GM19043 (cell line): ENCODE results near the gene CWH43.
"Not testable (repeated sequence)": the region's sequence is repeated elsewhere in the genome, so short reads cannot be mapped to it uniquely, and the experiment has no call there.

Experiments
- ATAC-seq: cut with Tn5 transposase; IDR thresholded peaks from one replicate; pipeline ENCODE4 v1.9.1; 2021; ENCODE audit warnings: low read depth; ENCODE audit not compliant: unreplicated experiment

Gene CWH43

GRCh38 chr4:49092608-49093135 is 106.6 kb downstream of the CWH43 start:
- not testable (repeated sequence) for ATAC-seq

- ATAC-seq: not testable (repeated sequence)
Measured at GRCh38 chr4:49096215-49096614, 110.1 kb downstream of the CWH43 start.

GRCh38 chr4:49096627-49097026 is 110.6 kb downstream of the CWH43 start:
- ATAC-seq: not testable (repeated sequence)

- ATAC-seq: not testable (repeated sequence)
Measured at GRCh38 chr4:49097071-49097470, 111.0 kb downstream of the CWH43 start.

DNA sequence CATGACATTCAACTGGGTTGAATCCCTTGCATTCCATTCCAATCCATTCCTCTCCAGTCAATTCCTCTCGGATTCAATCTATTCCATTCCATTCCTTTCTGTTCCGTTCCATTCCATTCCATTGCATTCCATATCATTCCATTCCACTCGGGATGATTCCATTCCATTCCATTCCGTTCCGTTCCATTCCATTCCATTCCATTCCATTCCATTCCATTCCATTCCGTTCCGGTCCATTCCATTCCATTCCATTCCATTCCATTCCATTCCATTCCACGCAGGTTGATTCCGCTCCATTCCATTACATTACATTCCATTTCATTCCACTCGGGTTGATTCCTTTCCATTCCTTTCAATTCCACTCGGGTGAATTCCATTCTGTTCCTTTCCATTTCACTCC is 111.4 kb downstream of the CWH43 start:
- not testable (repeated sequence) for ATAC-seq

- ATAC-seq: not testable (repeated sequence)
Measured at GRCh38 chr4:49098034-49098759, 112.1 kb downstream of the CWH43 start.

- ATAC-seq: not testable (repeated sequence)
Measured at GRCh38 chr4:49099831-49100444, 113.9 kb downstream of the CWH43 start.

DNA sequence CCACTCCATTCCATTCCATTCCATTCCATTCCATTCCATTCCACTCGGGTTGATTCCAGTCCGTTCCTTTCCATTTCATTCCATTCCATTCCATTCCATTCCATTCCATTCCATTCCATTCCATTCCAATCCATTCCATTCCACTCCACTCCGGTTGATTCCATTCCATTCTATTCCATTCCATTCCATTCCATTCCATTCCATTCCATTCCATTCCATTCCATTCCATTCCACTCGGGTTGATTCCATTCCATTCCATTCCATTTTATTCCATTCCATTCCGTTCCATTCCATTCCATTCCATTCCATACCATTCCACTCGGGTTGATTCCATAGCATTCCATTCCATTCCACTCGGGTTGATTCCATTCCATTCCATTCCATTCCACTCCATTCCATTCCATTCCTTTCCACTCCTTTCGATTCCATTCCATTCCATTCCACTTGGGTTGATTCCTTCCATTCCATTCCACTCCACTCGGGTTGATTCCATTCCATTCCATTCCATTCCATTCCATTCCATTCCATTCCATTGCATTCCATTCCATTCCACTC is 116.3 kb downstream of the CWH43 start:
- ATAC-seq: not testable (repeated sequence)

DNA sequence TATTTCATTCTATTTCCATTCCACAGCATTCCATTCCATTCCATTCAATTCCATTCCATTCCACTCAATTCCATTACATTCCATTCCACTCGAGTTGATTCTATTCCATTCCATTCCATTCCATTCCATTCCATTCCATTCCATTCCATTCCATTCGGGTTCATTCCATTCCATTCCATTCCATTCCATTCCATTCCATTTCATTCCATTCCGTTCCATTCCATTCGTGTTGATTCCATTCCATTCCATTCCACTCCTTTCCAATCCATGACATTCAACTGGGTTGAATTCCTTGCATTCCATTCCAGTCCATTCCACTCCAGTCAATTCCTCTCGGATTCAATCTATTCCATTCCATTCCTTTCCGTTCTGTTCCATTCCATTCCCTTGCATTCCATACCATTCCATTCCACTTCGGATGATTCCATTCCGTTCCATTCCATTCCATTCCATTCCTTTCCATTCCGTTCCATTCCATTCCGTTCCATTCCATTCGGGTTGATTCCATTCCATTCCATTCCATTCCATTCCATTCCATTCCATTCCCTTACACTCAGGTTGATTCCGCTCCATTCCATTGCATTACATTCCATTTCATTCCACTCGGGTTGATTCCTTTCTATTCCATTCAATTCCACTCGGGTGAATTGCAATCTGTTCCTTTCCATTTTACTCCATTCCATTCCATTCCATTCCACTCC is 117.5 kb downstream of the CWH43 start:
- not testable (repeated sequence) for ATAC-seq

GRCh38 chr4:49104231-49104930 is 118.3 kb downstream of the CWH43 start:
- ATAC-seq: not testable (repeated sequence)

DNA sequence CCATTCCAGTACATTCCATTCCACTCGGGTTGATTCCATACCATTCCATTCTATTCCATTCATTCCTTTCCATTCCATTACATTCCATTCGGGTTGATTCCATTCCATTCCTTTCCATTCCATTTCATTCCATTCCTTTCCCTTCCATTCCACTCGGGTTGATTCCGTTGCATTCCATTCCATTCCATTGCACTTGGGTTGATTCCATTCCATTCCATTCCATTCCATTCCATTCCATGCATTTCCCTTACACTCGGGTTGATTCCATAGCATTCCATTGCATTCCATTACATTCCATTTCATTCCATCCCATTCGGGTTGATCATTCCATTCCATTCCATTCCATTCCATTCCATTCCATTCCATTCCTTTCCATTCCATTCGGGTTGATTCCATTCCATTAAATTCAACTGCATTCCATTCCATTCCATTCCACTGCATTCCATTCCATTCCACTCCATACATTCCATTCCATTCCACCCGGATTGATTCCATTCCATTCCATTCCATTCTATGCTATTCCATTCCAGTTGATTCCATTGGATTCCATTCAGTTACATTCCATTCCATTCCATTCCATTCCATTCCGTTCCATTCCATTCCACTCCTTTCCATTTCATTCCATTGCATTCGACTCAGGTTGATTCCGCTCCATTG is 119.3 kb downstream of the CWH43 start:
- not testable (repeated sequence) for ATAC-seq

GRCh38 chr4:49107262-49107661 is 121.2 kb downstream of the CWH43 start:
- not testable (repeated sequence) for ATAC-seq

DNA sequence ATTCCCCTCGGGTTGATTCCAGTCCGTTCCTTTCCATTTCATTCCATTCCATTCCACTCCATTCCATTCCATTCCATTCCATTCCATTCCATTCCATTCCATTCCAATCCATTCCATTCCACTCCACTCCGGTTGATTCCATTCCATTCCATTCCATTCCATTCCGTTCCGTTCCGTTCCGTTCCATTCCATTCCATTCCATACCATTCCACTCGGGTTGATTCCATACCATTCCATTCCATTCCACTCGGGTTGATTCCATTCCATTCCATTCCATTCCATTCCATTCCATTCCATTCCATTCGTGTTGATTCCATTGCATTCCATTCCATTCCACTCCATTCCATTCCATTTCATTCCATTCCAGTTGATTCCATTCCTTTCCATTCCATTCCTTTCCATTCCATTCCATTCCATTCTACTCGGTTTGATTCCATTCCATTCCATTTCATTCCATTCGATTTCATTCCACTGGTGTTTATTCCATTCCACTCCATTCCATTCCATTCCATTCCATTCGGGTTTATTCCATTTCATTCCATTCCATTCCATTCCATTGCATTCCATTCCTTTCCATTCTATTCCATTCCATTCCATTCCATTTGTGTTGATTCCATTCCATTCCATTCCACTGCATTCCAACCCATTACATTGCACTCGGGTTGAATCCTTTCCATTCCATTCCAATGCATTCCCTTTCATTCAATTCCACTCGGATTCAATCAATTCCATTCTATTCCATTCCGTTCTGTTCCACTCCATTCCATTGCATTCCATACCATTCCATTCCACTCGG is 122.3 kb downstream of the CWH43 start:
- ATAC-seq: peak; percentile 32

DNA sequence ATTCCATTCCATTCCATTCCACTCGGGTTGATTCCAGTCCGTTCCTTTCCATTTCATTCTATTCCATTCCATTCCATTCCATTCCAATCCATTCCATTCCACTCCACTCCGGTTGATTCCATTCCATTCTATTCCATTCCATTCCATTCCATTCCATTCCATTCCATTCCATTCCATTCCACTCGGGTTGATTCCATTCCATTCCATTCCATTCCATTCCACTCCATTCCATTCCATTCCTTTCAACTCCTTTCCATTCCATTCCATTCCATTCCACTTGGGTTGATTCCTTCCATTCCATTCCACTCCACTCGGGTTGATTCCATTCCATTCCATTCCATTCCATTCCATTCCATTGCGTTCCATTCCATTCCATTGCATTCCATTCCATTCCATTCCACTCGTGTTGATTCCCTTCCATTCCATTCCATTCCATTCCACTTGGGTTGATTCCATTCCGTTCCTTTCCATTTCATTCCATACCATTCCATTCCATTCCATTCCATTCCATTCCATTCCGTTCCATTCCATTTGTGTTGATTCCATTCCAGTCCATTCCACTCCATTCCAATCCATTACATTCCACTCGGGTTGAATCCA is 123.6 kb downstream of the CWH43 start:
- ATAC-seq: not testable (repeated sequence)

DNA sequence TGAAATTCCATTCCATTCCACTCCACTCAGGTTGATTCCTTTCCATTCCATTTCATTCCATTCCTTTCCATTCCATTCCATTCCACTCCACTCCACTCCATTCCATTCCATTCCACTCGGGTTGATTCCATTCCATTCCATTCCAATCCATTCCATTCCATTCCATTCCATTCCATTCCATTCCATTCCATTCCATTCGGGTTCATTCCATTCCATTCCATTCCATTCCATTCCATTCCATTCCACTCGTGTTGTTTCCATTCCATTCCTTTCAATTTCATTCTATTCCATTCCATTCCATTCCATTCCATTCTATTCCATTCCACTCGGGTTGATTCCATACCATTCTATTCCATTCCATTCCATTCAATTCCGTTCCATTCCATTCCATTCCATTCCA is 124.5 kb downstream of the CWH43 start:
- ATAC-seq: not testable (repeated sequence)
